ENCODE measurements around the gene PITX2. TPM values are rescaled to one million over a fixed set of nuclear protein-coding genes. Genes with fewer than 3 reads are reported as not detected.

Gene PITX2
- total and polyA plus RNA-seq, 10 of the 15 experiments (the other 5 are each of a cell fraction or from before 2014, with no cell fraction given) = not detected

DNA sequence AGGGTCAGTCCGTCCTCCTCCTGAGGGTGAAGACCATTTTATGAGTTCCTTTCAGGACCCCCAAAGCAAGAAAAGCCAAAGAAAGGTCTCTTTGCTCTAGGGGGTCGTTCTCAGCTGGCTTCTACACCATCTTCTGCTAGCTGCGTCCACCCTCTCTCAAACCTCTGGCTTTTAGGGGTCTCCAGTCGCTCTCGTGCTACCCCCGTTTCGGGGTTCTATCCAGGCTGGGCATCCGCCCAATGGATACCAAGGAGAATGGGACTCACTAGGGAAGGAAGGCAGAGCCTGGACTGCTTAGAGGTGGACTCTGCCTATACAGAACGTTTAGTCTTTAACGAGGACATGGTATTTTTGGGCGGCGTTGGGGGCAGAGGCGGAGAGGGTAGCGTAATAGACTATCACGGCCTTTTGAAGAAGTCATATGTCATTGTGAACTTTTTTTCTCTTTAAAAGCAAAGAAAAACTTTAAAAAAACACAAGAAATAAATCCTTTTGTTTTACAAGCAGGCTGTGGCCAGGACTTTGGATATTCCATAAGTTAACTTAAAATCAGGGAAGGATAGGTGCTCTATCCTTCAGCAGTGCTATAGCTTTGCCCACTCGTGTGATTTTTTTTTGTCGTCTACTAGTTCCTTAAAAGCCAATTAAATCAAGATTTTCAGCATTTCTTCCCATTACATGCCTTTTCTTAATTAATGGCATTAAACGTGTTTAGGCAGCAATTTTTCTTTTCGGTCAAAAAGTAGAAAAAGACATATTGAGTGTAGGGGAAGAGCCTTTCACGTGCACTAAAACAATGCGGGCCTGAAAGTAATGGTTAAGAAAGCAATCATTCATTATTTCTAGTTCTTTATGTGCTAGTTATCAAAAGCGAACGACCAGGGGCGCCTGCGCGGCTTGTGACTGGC is 7.2 kb upstream of the PITX2 start:
- Histone ChIP-seq H3K9me3 (replicated peaks; ENCODE audit: control insufficient read depth, insufficient read depth, low read length) (no peaks in the 10 kb centered on the region; the same call in 2 of the 3 replicates), H3K4me2 (ENCODE audit: control insufficient read depth, insufficient read depth) (no peak overlapping the region), H3K4me3 (no peak overlapping the region), H3K9ac (ENCODE audit: control insufficient read depth, insufficient read depth, low read length) (no peak overlapping the region), H3K79me2 (ENCODE audit: control insufficient read depth, insufficient read depth, low read length) (no peaks in the 10 kb centered on the region), H3K36me3 (ENCODE audit: control insufficient read depth in 2 of 2, insufficient read depth in 2 of 2, low read length in 1 of 2) (no peaks in the 10 kb centered on the region), H3K4me1 (ENCODE audit: control insufficient read depth, insufficient read depth, low read length) (no peaks in the 10 kb centered on the region), H4K20me1 (ENCODE audit: control insufficient read depth, insufficient read depth) (no peaks in the 10 kb centered on the region), H3K27me3 (replicated peaks in 1 of 2; ENCODE audit: control insufficient read depth in 2 of 2, insufficient read depth in 2 of 2, low read length in 1 of 2) (peaks cover 18 to 33% of the 10 kb centered on the region in 2 experiments), H2AFZ (ENCODE audit: control insufficient read depth, low read depth, low read length) (no peak overlapping the region), H3K27ac (ENCODE audit: control insufficient read depth, insufficient read depth) (no peak overlapping the region)
- DNase-seq (ENCODE audit: low read depth, low spot score) (no peak), ATAC-seq (no peak), FAIRE-seq (no peak)
- SMC1A ChIA-PET (ENCODE audit: uncharacterized antibody, unreplicated experiment) = no interaction called here
- intact Hi-C loops (cut with micrococcal nuclease; ENCODE audit: unreplicated experiment) = loop anchor here (5.0 kb wide), 1 partner anchor 327 kb away; no protein-coding TSS in a partner anchor
- TF ChIP-seq BMI1 (IDR thresholded peaks at IDR 0.05; ENCODE audit: borderline replicate concordance) = no peak
- TF ChIP-seq SP1 (IDR thresholded peaks at IDR 0.05; ENCODE audit: low read depth, low read length) = no peak
- TF ChIP-seq, protein P1, sequence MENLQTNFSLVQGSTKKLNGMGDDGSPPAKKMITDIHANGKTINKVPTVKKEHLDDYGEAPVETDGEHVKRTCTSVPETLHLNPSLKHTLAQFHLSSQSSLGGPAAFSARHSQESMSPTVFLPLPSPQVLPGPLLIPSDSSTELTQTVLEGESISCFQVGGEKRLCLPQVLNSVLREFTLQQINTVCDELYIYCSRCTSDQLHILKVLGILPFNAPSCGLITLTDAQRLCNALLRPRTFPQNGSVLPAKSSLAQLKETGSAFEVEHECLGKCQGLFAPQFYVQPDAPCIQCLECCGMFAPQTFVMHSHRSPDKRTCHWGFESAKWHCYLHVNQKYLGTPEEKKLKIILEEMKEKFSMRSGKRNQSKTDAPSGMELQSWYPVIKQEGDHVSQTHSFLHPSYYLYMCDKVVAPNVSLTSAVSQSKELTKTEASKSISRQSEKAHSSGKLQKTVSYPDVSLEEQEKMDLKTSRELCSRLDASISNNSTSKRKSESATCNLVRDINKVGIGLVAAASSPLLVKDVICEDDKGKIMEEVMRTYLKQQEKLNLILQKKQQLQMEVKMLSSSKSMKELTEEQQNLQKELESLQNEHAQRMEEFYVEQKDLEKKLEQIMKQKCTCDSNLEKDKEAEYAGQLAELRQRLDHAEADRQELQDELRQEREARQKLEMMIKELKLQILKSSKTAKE (IDR thresholded peaks at IDR 0.05; ENCODE audit: low read depth, poor library complexity, severe bottlenecking) = no peak
- TF ChIP-seq EZH2 (IDR thresholded peaks at IDR 0.05; ENCODE audit: borderline replicate concordance, control insufficient read depth, low read depth, low read length) = 0 out of 2 replicates have a peak, but pooled peaks have one; percentile 63
- in situ Hi-C loops (cut with MboI) = loop anchor here (10.0 to 25.0 kb wide), 4 partner anchors 335 to 1407 kb away; no protein-coding TSS in a partner anchor
- CTCF ChIA-PET = no interaction called here
- 27% methylated on average over 26 of the region's 26 CpGs for WGBS (ENCODE audit: insufficient coverage, insufficient replicate concordance, low lambda C conversion rate, missing lambda C conversion rate)
- BruUV-seq (replicated peaks) = no TSS peak
- POLR2A ChIA-PET = no interaction called here
- RAD21 ChIA-PET (ENCODE audit: unreplicated experiment) = no interaction called here
